Hepatocyte (in vitro differentiated cells): ENCODE measurements around the gene ARL6IP5.

Experiments used
- CTCF ChIP-seq: fragments of 200-600 bp; sonication (generic); IDR thresholded peaks from 2 replicates; pipeline ENCODE4 v1.5.1; 2016; ENCODE audit warnings: antibody characterized with exemption, mild to moderate bottlenecking; ENCODE audit not compliant: poor library complexity
- EZH2 ChIP-seq: fragments of 200-600 bp; sonication (generic); IDR thresholded peaks from 2 replicates; pipeline ENCODE4 v1.6.1; 2016; ENCODE audit warnings: antibody characterized with exemption, mild to moderate bottlenecking, borderline replicate concordance
- EZH2phosphoT487 ChIP-seq: fragments of 200-600 bp; sonication (generic); IDR thresholded peaks from one replicate; pipeline ENCODE4 v1.6.1; 2018; ENCODE audit warnings: antibody characterized with exemption, mild to moderate bottlenecking, low read depth, moderate library complexity; ENCODE audit not compliant: unreplicated experiment, severe bottlenecking

DNA sequence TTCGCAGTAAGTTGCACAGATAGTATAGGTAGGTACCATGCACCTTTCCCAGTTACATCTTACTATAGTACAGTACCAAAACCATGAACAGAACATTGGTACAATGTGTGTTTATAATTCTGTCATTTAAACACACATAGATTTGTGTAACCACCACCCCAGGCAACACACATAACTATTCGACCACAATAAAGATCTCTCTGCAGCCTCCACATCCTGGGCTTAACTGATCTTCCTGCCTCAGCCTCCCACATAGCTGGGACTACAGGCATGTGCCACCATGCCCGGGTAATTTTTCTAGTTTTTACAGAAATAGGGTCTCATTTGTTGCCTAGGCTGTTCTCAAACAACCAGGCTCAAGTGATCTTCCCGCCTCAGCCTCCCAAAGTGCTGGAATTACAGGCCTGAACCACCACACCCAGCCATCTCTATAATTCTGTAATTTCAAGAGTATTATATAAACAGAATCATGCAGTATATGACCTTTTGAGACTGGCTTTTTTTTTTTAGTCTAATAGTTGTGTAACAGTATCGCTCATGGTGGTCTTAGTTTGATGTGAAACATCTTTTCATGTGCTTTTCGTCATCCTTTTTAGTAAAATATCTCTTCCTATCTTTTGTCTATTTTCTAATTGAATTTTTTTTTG, 19.3 kb upstream of the ARL6IP5 start:
- TF ChIP-seq CTCF (no peak), EZH2phosphoT487 (no peak), EZH2 (no peak)
